B cell (primary cell): Measurements from ENCODE around the gene TMEM176A. TPM values are rescaled to one million over a fixed set of nuclear protein-coding genes. Genes with fewer than 3 reads are reported as not detected.

ENCODE experiments used
- ATAC-seq: fragments of 200-7000 bp; cut with Tn5 transposase; one replicate; pipeline ENCODE4 v1.10.0; 2021; ENCODE audit warnings: low read depth, mild to moderate bottlenecking, moderate number of reproducible peaks, moderate library complexity
- CTCF ChIA-PET: fragments of 350-600 bp; sonication (Branson Sonifier 250); formaldehyde crosslinking; loops from one replicate; lab custom pipeline; 2021; ENCODE audit warnings: antibody characterized with exemption, inconsistent platforms; lab: Charles Lee
- POLR2A ChIA-PET: fragments of 350-600 bp; sonication (Branson Sonifier 250); formaldehyde crosslinking; loops from one replicate; lab custom pipeline; 2021; ENCODE audit warnings: antibody characterized with exemption; lab: Charles Lee
- DNase-seq: peaks from one replicate; pipeline ENCODE4 v3.0.0; 2013
- H2AFZ ChIP-seq: 2 replicates; pipeline ENCODE4 v1.6.1; 2012; ENCODE audit warnings: mild to moderate bottlenecking, low read depth, low read length; ENCODE audit not compliant: insufficient read depth, poor library complexity, severe bottlenecking
- H3K27ac ChIP-seq, 2 donors: 1 replicate in 1 of 2; 2 replicates in 1 of 2; pipeline ENCODE4 v1.5.1; 2012 to 2013; ENCODE audit warnings: low read length in 2 of 2, mild to moderate bottlenecking in 2 of 2, moderate library complexity in 1 of 2
- H3K27me3 ChIP-seq, 4 experiments: fragments of 200-600 bp in 1 of 4; sonication (generic) in 1 of 4; replicated peaks in 1 of 4; 1 replicate in 2 of 4; 2 replicates in 2 of 4; pipeline versions ENCODE4 v1.6.1 to v1.7.0; 2013 to 2016; ENCODE audit warnings: low read length in 3 of 4, mild to moderate bottlenecking in 2 of 4, mixed read lengths in 1 of 4, moderate library complexity in 1 of 4; ENCODE audit not compliant: insufficient read depth in 4 of 4, control insufficient read depth in 3 of 4; ENCODE audit errors: control extremely low read depth in 1 of 4
- H3K36me3 ChIP-seq, 2 experiments: replicated peaks in 1 of 2; 1 replicate in 1 of 2; 2 replicates in 1 of 2; pipeline versions ENCODE4 v1.6.1 to v1.7.1; 2013; ENCODE audit warnings: low read length in 1 of 2; ENCODE audit not compliant: insufficient read depth in 2 of 2, control insufficient read depth in 1 of 2; ENCODE audit errors: control extremely low read depth in 1 of 2, extremely low read depth in 1 of 2
- H3K4me1 ChIP-seq, 2 donors: fragments of 200-600 bp in 1 of 2; sonication (generic) in 1 of 2; 1 replicate in 1 of 2; 2 replicates in 1 of 2; pipeline versions ENCODE4 v1.5.1 to v1.6.1; 2013 to 2017; ENCODE audit warnings: low read length in 2 of 2; ENCODE audit not compliant: control insufficient read depth in 2 of 2, insufficient read depth in 2 of 2
- H3K4me2 ChIP-seq: replicated peaks from 2 replicates; pipeline ENCODE3; 2012; ENCODE audit warnings: mild to moderate bottlenecking, low read depth, low read length; ENCODE audit not compliant: poor library complexity, severe bottlenecking
- H3K4me3 ChIP-seq, 5 experiments: fragments of 200-600 bp in 1 of 5; sonication (generic) in 1 of 5; 1 replicate in 3 of 5; 2 replicates in 2 of 5; pipeline versions ENCODE4 v1.5.1 to v1.7.0; 2011 to 2016; ENCODE audit warnings: low read length in 4 of 5, mild to moderate bottlenecking in 4 of 5, low read depth in 2 of 5, control low read depth in 1 of 5, moderate library complexity in 1 of 5; ENCODE audit not compliant: insufficient read depth in 1 of 5; ENCODE audit errors: control extremely low read depth in 1 of 5, extremely low read depth in 1 of 5
- H3K79me2 ChIP-seq: fragments of 200-600 bp; sonication (generic); one replicate; pipeline ENCODE4 v1.6.0; 2016; ENCODE audit warnings: low read length; ENCODE audit not compliant: control insufficient read depth, insufficient read depth
- H3K9ac ChIP-seq: fragments of 200-600 bp; sonication (generic); 2 replicates; pipeline ENCODE4 v1.6.1; 2017; ENCODE audit warnings: mild to moderate bottlenecking, low read length, moderate library complexity
- H3K9me3 ChIP-seq, 3 donors: one replicate each; pipeline versions ENCODE4 v1.6.1 to v1.7.1; 2013; ENCODE audit warnings: low read length in 2 of 3; ENCODE audit not compliant: control insufficient read depth in 2 of 3, insufficient read depth in 1 of 3; ENCODE audit errors: control extremely low read depth in 1 of 3
- H4K20me1 ChIP-seq: 2 replicates; pipeline ENCODE4 v1.6.0; 2012; ENCODE audit warnings: mild to moderate bottlenecking, low read length; ENCODE audit not compliant: insufficient read depth, control insufficient read depth, poor library complexity, severe bottlenecking
- H3K27ac Mint-ChIP-seq: one replicate; pipeline ENCODE4 v1.8.0; 2021; ENCODE audit warnings: mixed read lengths
- H3K27me3 Mint-ChIP-seq: one replicate; pipeline ENCODE4 v1.8.0; 2021; ENCODE audit warnings: mixed read lengths
- H3K4me1 Mint-ChIP-seq: one replicate; pipeline ENCODE4 v1.8.0; 2021; ENCODE audit warnings: mixed read lengths
- H3K4me3 Mint-ChIP-seq: one replicate; pipeline ENCODE4 v1.8.0; 2021; ENCODE audit warnings: mixed read lengths
- H3K9me3 Mint-ChIP-seq: one replicate; pipeline ENCODE4 v1.8.0; 2022; ENCODE audit warnings: mixed read lengths; ENCODE audit not compliant: insufficient read depth
- EZH2 ChIP-seq: IDR thresholded peaks from 2 replicates; pipeline ENCODE4 v1.6.1; 2012; ENCODE audit warnings: borderline replicate concordance, low read depth, mild to moderate bottlenecking, moderate library complexity, low read length; ENCODE audit not compliant: insufficient read depth, poor library complexity, severe bottlenecking
- WGBS: methylation state at CpG from one replicate; pipeline ENCODE4 v1.1.5; 2013; ENCODE audit warnings: missing lambda C conversion rate; ENCODE audit not compliant: insufficient coverage; 5-methylcytosine and 5-hydroxymethylcytosine counted together
- intact Hi-C: fragments of 100-400 bp; cut with micrococcal nuclease; formaldehyde crosslinking; loops from one replicate; pipeline ENCODE4 v1.10.0; 2022
- polyA plus RNA-seq: library from polyadenylated mRNA; depleted of rRNA; stranded (reverse); fragments of >200 nt; gene quantifications from 2 replicates; pipeline ENCODE4 v1.2.3, GENCODE V29; 2012
- total RNA-seq, 2 donors: library from RNA; stranded (reverse); fragments of 120-200 nt in 1 of 2; gene quantifications; 1 replicate in 1 of 2; 2 replicates in 1 of 2; pipeline versions ENCODE4 v1.2.3 to v1.2.4, GENCODE V29; 2013 to 2022
- TF ChIP-seq, protein P1 (sequence below): fragments of 200-600 bp; IDR thresholded peaks from one replicate; pipeline ENCODE4 v1.8.0; 2022; ENCODE audit warnings: antibody characterized with exemption, mild to moderate bottlenecking

The TMEM176A gene
- total and polyA plus RNA-seq, 2 donors (not counting 1 experiment from before 2014, with no cell fraction given) = 1.1 TPM; not detected in 1

DNA sequence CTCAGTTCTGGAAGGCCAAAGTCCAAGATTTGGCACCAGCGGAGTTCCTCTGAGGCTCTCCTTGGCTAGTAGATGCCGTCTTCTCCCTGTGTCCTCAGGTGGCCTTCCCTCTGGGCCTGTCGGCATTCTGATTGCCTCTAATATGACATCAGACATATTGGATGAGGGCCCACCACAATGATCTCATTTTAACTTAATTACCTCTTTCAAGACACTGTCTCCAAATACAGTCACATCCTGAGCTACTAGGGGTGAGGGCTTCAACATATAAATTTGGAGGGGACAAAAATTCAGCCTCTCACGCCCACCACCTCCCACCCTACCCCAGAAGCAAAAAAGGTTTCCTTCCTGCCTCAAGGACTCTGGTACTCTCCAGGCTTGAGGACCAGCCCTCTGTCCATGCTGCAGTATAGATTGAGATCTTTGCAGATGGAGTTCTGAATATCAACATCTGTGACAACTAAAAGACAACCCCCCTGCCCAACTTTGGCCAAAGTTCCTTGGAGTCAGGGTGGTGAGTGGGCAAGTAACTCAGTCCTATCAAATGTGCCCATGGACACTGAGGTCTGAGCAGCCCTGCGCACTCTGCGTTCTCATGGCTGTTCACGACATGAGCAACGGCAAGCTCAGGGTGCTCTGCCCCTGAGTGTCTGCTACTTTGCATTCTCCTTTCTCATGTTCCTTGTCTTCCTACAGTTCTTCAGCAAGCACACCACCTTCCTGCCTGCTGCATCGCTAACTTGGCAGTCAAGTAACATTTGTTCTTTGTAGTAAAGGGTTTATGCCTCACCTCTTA, 11.9 kb upstream of the TMEM176A start:
- peaks cover 8% of the 10 kb centered on the region for H3K4me1 Mint-ChIP-seq
- intact Hi-C loops = no loop called here
- ATAC-seq (no peak), DNase-seq (no peak)
- 82% methylated on average over 7 of the region's 9 CpGs for WGBS
- H3K27ac Mint-ChIP-seq = no peak overlapping the region
- TF ChIP-seq, protein P1, sequence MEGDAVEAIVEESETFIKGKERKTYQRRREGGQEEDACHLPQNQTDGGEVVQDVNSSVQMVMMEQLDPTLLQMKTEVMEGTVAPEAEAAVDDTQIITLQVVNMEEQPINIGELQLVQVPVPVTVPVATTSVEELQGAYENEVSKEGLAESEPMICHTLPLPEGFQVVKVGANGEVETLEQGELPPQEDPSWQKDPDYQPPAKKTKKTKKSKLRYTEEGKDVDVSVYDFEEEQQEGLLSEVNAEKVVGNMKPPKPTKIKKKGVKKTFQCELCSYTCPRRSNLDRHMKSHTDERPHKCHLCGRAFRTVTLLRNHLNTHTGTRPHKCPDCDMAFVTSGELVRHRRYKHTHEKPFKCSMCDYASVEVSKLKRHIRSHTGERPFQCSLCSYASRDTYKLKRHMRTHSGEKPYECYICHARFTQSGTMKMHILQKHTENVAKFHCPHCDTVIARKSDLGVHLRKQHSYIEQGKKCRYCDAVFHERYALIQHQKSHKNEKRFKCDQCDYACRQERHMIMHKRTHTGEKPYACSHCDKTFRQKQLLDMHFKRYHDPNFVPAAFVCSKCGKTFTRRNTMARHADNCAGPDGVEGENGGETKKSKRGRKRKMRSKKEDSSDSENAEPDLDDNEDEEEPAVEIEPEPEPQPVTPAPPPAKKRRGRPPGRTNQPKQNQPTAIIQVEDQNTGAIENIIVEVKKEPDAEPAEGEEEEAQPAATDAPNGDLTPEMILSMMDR = no peak
- TF ChIP-seq EZH2 = no peak
- H3K4me3 Mint-ChIP-seq = no peak overlapping the region
- Histone ChIP-seq H3K27ac (no peak overlapping the region), H3K4me1 (peaks cover 0 to 8% of the 10 kb centered on the region in 2 donors), H3K36me3 (no peaks in the 10 kb centered on the region), H3K79me2 (no peaks in the 10 kb centered on the region), H3K4me2 (no peak overlapping the region), H3K27me3 (peaks cover 0 to 2% (median 0%) of the 10 kb centered on the region in 4 experiments), H3K9ac (no peak overlapping the region), H3K9me3 (no peaks in the 10 kb centered on the region), H2AFZ (no peak overlapping the region), H3K4me3 (no peak overlapping the region), H4K20me1 (no peaks in the 10 kb centered on the region)
- POLR2A ChIA-PET = no interaction called here
- CTCF ChIA-PET = interaction anchor here (1.1 kb wide), 1 partner anchor 10 kb away, joined by 4 read pairs; no protein-coding TSS in a partner anchor
- no peaks in the 10 kb centered on the region for H3K9me3 Mint-ChIP-seq
- H3K27me3 Mint-ChIP-seq = peaks cover 7% of the 10 kb centered on the region

- Mint-ChIP-seq H3K27me3 (peaks cover 7% of the 10 kb centered on the region), H3K27ac (no peak overlapping the region), H3K4me3 (no peak overlapping the region), H3K9me3 (no peaks in the 10 kb centered on the region), H3K4me1 (peaks cover 8% of the 10 kb centered on the region)
- no peaks in the 10 kb centered on the region for H4K20me1 ChIP-seq
- POLR2A ChIA-PET = no interaction called here
- CTCF ChIA-PET = no interaction called here
- no peaks in the 10 kb centered on the region for H3K79me2 ChIP-seq
- H2AFZ ChIP-seq = no peak overlapping the region
- H3K9ac ChIP-seq = no peak overlapping the region
- 97% methylated on average over 6 of the region's 9 CpGs for WGBS
- TF ChIP-seq EZH2 = no peak
- TF ChIP-seq, protein P1 = no peak
- H3K27me3 ChIP-seq = peaks cover 0 to 3% (median 1%) of the 10 kb centered on the region in 4 experiments
- no peak overlapping the region for H3K4me3 ChIP-seq
- no peak for ATAC-seq
- no peak overlapping the region for H3K4me2 ChIP-seq
- H3K4me1 ChIP-seq = peaks cover 0 to 8% of the 10 kb centered on the region in 2 donors
- no peaks in the 10 kb centered on the region for H3K9me3 ChIP-seq
- no peak for DNase-seq
- H3K36me3 ChIP-seq = no peaks in the 10 kb centered on the region
- no peak overlapping the region for H3K27ac ChIP-seq
- intact Hi-C loops = no loop called here
Observed at GRCh38 chr7:150790416-150791075, 10.0 kb upstream of the TMEM176A start.
